ENCODE measurements around the gene SPIB. TPM values are rescaled to one million over a fixed set of nuclear protein-coding genes. Genes with fewer than 3 reads are reported as not detected.

SPIB gene
- total and polyA plus RNA-seq, 2 experiments from 2014 or later = 12.6 to 17.5 TPM

DNA sequence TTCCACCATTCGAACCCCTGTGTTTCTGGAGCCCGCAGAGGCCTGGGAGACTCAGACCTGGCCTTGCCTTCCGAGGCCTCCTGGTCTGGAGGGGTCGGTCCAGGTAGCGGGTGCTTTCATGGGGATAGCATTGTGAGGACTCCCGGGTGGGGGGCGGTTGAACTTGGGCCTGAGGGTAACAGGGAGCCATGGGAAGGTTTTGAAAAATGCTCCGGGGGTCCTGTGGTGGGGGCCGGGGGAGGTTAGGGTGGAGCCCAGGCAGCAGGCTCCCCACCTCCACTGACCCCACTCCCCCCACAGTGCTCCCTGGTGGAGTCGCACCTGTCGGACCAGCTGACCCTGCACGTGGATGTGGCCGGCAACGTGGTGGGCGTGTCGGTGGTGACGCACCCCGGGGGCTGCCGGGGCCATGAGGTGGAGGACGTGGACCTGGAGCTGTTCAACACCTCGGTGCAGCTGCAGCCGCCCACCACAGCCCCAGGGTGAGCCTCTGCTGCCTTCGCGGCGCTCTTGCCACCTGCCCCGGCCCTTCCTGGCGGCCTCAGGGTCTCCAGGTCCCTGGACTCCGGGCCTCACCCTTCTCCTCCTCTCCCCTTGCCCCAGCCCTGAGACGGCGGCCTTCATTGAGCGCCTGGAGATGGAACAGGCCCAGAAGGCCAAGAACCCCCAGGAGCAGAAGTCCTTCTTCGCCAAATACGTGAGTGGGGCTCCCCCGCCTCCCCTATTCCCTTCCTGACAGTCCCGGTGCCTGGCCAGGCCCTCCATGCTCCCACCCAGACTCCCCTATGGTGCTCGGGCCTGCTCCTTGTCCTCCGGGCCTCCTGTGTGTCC, 61.8 kb downstream of the SPIB start:
- Mint-ChIP-seq H3K4me3 (no peak overlapping the region), H3K36me3 (ENCODE audit: low read depth) (peaks cover 43% of the 10 kb centered on the region), H3K9me3 (peaks cover 91% of the 10 kb centered on the region), H3K27me3 (ENCODE audit: insufficient read depth, low read depth, poor library complexity) (peaks cover 3% of the 10 kb centered on the region), H3K27ac (no peak overlapping the region), H3K4me1 (no peaks in the 10 kb centered on the region; the same call in 2 of the 3 replicates)
- Histone ChIP-seq H3K4me1 (ENCODE audit: insufficient read depth) (peaks cover 10% of the 10 kb centered on the region; the same call in 1 of the 2 replicates), H3K36me3 (ENCODE audit: insufficient read depth) (peaks cover 3% of the 10 kb centered on the region; the same call in 1 of the 2 replicates), H3F3A (replicated peaks; ENCODE audit: low read depth) (0 out of 2 replicates have a peak, but pooled peaks cover 2% of the 10 kb centered on the region), H3K4me2 (no peak overlapping the region), H3K4me3 (no peak overlapping the region), H3K79me2 (replicated peaks; ENCODE audit: insufficient read depth) (peaks cover 25% of the 10 kb centered on the region), H3K9me2 (ENCODE audit: insufficient read depth) (no peaks in the 10 kb centered on the region), H4K20me1 (replicated peaks; ENCODE audit: insufficient read depth) (no peaks in the 10 kb centered on the region; the same call in 1 of the 2 replicates), H3K27me3 (ENCODE audit: insufficient read depth) (no peaks in the 10 kb centered on the region), H2AFZ (no peak overlapping the region), H3K27ac (ENCODE audit: low read depth) (no peak overlapping the region)
- TF ChIP-seq ZNF331 (CRISPR knock-in tag; IDR thresholded peaks at IDR 0.05; ENCODE audit: low read depth) (no peak), POLR2AphosphoS5 (IDR thresholded peaks at IDR 0.05; ENCODE audit: low read depth) (no peak), JUNB (IDR thresholded peaks at IDR 0.05; ENCODE audit: unreplicated experiment) (no peak), STAT1 (IDR thresholded peaks at IDR 0.05; ENCODE audit: unreplicated experiment) (no peak)
- TF ChIP-seq, protein P1, sequence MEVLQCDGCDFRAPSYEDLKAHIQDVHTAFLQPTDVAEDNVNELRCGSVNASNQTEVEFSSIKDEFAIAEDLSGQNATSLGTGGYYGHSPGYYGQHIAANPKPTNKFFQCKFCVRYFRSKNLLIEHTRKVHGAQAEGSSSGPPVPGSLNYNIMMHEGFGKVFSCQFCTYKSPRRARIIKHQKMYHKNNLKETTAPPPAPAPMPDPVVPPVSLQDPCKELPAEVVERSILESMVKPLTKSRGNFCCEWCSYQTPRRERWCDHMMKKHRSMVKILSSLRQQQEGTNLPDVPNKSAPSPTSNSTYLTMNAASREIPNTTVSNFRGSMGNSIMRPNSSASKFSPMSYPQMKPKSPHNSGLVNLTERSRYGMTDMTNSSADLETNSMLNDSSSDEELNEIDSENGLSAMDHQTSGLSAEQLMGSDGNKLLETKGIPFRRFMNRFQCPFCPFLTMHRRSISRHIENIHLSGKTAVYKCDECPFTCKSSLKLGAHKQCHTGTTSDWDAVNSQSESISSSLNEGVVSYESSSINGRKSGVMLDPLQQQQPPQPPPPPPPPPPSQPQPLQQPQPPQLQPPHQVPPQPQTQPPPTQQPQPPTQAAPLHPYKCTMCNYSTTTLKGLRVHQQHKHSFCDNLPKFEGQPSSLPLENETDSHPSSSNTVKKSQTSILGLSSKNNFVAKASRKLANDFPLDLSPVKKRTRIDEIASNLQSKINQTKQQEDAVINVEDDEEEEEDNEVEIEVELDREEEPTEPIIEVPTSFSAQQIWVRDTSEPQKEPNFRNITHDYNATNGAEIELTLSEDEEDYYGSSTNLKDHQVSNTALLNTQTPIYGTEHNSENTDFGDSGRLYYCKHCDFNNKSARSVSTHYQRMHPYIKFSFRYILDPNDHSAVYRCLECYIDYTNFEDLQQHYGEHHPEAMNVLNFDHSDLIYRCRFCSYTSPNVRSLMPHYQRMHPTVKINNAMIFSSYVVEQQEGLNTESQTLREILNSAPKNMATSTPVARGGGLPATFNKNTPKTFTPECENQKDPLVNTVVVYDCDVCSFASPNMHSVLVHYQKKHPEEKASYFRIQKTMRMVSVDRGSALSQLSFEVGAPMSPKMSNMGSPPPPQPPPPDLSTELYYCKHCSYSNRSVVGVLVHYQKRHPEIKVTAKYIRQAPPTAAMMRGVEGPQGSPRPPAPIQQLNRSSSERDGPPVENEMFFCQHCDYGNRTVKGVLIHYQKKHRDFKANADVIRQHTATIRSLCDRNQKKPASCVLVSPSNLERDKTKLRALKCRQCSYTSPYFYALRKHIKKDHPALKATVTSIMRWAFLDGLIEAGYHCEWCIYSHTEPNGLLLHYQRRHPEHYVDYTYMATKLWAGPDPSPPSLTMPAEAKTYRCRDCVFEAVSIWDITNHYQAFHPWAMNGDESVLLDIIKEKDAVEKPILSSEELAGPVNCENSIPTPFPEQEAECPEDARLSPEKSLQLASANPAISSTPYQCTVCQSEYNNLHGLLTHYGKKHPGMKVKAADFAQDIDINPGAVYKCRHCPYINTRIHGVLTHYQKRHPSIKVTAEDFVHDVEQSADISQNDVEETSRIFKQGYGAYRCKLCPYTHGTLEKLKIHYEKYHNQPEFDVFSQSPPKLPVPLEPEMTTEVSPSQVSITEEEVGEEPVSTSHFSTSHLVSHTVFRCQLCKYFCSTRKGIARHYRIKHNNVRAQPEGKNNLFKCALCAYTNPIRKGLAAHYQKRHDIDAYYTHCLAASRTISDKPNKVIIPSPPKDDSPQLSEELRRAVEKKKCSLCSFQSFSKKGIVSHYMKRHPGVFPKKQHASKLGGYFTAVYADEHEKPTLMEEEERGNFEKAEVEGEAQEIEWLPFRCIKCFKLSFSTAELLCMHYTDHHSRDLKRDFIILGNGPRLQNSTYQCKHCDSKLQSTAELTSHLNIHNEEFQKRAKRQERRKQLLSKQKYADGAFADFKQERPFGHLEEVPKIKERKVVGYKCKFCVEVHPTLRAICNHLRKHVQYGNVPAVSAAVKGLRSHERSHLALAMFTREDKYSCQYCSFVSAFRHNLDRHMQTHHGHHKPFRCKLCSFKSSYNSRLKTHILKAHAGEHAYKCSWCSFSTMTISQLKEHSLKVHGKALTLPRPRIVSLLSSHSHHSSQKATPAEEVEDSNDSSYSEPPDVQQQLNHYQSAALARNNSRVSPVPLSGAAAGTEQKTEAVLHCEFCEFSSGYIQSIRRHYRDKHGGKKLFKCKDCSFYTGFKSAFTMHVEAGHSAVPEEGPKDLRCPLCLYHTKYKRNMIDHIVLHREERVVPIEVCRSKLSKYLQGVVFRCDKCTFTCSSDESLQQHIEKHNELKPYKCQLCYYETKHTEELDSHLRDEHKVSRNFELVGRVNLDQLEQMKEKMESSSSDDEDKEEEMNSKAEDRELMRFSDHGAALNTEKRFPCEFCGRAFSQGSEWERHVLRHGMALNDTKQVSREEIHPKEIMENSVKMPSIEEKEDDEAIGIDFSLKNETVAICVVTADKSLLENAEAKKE (CRISPR knock-in tag; IDR thresholded peaks at IDR 0.05) = no peak
- TF ChIP-seq, protein P2, sequence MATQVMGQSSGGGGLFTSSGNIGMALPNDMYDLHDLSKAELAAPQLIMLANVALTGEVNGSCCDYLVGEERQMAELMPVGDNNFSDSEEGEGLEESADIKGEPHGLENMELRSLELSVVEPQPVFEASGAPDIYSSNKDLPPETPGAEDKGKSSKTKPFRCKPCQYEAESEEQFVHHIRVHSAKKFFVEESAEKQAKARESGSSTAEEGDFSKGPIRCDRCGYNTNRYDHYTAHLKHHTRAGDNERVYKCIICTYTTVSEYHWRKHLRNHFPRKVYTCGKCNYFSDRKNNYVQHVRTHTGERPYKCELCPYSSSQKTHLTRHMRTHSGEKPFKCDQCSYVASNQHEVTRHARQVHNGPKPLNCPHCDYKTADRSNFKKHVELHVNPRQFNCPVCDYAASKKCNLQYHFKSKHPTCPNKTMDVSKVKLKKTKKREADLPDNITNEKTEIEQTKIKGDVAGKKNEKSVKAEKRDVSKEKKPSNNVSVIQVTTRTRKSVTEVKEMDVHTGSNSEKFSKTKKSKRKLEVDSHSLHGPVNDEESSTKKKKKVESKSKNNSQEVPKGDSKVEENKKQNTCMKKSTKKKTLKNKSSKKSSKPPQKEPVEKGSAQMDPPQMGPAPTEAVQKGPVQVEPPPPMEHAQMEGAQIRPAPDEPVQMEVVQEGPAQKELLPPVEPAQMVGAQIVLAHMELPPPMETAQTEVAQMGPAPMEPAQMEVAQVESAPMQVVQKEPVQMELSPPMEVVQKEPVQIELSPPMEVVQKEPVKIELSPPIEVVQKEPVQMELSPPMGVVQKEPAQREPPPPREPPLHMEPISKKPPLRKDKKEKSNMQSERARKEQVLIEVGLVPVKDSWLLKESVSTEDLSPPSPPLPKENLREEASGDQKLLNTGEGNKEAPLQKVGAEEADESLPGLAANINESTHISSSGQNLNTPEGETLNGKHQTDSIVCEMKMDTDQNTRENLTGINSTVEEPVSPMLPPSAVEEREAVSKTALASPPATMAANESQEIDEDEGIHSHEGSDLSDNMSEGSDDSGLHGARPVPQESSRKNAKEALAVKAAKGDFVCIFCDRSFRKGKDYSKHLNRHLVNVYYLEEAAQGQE (IDR thresholded peaks at IDR 0.05; ENCODE audit: unreplicated experiment) = no peak
- ATAC-seq (no peak), DNase-seq (ENCODE audit: low spot score) (no peak)

Other genes starting within 250 kb of the SPIB start
- 25.5 and 27.3 TPM in 2 replicates for gene MYH14, start 215.3 kb upstream of the SPIB start, total RNA-seq (2014; rRNA removed; shearing (Covaris generic))
- gene MYH14, start 215.3 kb upstream of the SPIB start, polyA plus RNA-seq (2016; fragmentation: Nextera tagmentation; extraction: Ambion mirVana) = 27.5 and 29.1 TPM in 2 replicates
- 2.7 and 3.4 TPM in 2 replicates for gene KCNC3, start 89.6 kb upstream of the SPIB start, total RNA-seq (2014; rRNA removed; shearing (Covaris generic))
- gene KCNC3, start 89.6 kb upstream of the SPIB start, polyA plus RNA-seq (2016; fragmentation: Nextera tagmentation; extraction: Ambion mirVana) = 0.89 and 1.3 TPM in 2 replicates
- gene NAPSA, start 53.3 kb upstream of the SPIB start, total RNA-seq (2014; rRNA removed; shearing (Covaris generic)) = 0.14 and 0.27 TPM in 2 replicates
- gene NAPSA, start 53.3 kb upstream of the SPIB start, polyA plus RNA-seq (2016; fragmentation: Nextera tagmentation; extraction: Ambion mirVana) = 0.63 and 0.99 TPM in 2 replicates
- gene NR1H2, start 42.5 kb upstream of the SPIB start, total RNA-seq (2014; rRNA removed; shearing (Covaris generic)) = 54.6 and 70.2 TPM in 2 replicates
- gene NR1H2, start 42.5 kb upstream of the SPIB start, polyA plus RNA-seq (2016; fragmentation: Nextera tagmentation; extraction: Ambion mirVana) = 29.8 and 32.9 TPM in 2 replicates
- gene POLD1, start 34.6 kb upstream of the SPIB start, total RNA-seq (2014; rRNA removed; shearing (Covaris generic)) = 141 and 173 TPM in 2 replicates
- 111 and 113 TPM in 2 replicates for gene POLD1, start 34.6 kb upstream of the SPIB start, polyA plus RNA-seq (2016; fragmentation: Nextera tagmentation; extraction: Ambion mirVana)
- gene MYBPC2, start 14.0 kb downstream of the SPIB start, total RNA-seq (2014; rRNA removed; shearing (Covaris generic)) = 3.8 and 4.2 TPM in 2 replicates
- gene MYBPC2, start 14.0 kb downstream of the SPIB start, polyA plus RNA-seq (2016; fragmentation: Nextera tagmentation; extraction: Ambion mirVana) = 5.9 and 6.1 TPM in 2 replicates
- gene EMC10, start 57.6 kb downstream of the SPIB start, total RNA-seq (2014; rRNA removed; shearing (Covaris generic)) = 86.4 and 113 TPM in 2 replicates
- gene EMC10, start 57.6 kb downstream of the SPIB start, polyA plus RNA-seq (2016; fragmentation: Nextera tagmentation; extraction: Ambion mirVana) = 24.8 and 28.2 TPM in 2 replicates
- 13.3 and 19.9 TPM in 2 replicates for gene GARIN5A, start 57.9 kb downstream of the SPIB start, total RNA-seq (2014; rRNA removed; shearing (Covaris generic))
- gene GARIN5A, start 57.9 kb downstream of the SPIB start, polyA plus RNA-seq (2016; fragmentation: Nextera tagmentation; extraction: Ambion mirVana) = 24.2 and 25.0 TPM in 2 replicates
- 1.2 and 5.8 TPM in 2 replicates for gene JOSD2, start 92.3 kb downstream of the SPIB start, total RNA-seq (2014; rRNA removed; shearing (Covaris generic))
- 3.3 and 4.1 TPM in 2 replicates for gene JOSD2, start 92.3 kb downstream of the SPIB start, polyA plus RNA-seq (2016; fragmentation: Nextera tagmentation; extraction: Ambion mirVana)
- not detected in 2 replicates for gene ASPDH, start 95.0 kb downstream of the SPIB start, total RNA-seq (2014; rRNA removed; shearing (Covaris generic))
- not detected in 2 replicates for gene ASPDH, start 95.0 kb downstream of the SPIB start, polyA plus RNA-seq (2016; fragmentation: Nextera tagmentation; extraction: Ambion mirVana)
- gene LRRC4B, start 149.5 kb downstream of the SPIB start, total RNA-seq (2014; rRNA removed; shearing (Covaris generic)) = 12.8 and 13.2 TPM in 2 replicates
- 2.0 and 2.2 TPM in 2 replicates for gene LRRC4B, start 149.5 kb downstream of the SPIB start, polyA plus RNA-seq (2016; fragmentation: Nextera tagmentation; extraction: Ambion mirVana)
- gene SYT3, start 220.9 kb downstream of the SPIB start, total RNA-seq (2014; rRNA removed; shearing (Covaris generic)) = 16.4 and 25.5 TPM in 2 replicates
- 9.5 and 10.0 TPM in 2 replicates for gene SYT3, start 220.9 kb downstream of the SPIB start, polyA plus RNA-seq (2016; fragmentation: Nextera tagmentation; extraction: Ambion mirVana)
- gene C19orf81, start 230.5 kb downstream of the SPIB start, total RNA-seq (2014; rRNA removed; shearing (Covaris generic)) = 1.8 and 23.2 TPM in 2 replicates
- 54.3 and 67.9 TPM in 2 replicates for gene C19orf81, start 230.5 kb downstream of the SPIB start, polyA plus RNA-seq (2016; fragmentation: Nextera tagmentation; extraction: Ambion mirVana)